H9 (cell line): ENCODE results near the gene KRTAP12-2. TPM values are rescaled to one million over a fixed set of nuclear protein-coding genes. Genes with fewer than 3 reads are reported as not detected.
A peak's percentile ranks its signal among the peaks of the same experiment; 100 is the strongest.
"Not testable (repeated sequence)": the region's sequence is repeated elsewhere in the genome, so short reads cannot be mapped to it uniquely, and the experiment has no call there.

Source experiments
- DNase-seq: peaks from one replicate; pipeline ENCODE4 v3.0.0-alpha.2; 2017
- H2AFZ ChIP-seq: one replicate; pipeline ENCODE4 v1.6.1; 2013; ENCODE audit warnings: mild to moderate bottlenecking, low read length, control low read depth, moderate library complexity
- H2AK5ac ChIP-seq: 2 replicates; pipeline ENCODE4 v1.6.1; 2013; ENCODE audit warnings: low read length, control low read depth, mixed read lengths; ENCODE audit not compliant: insufficient read length
- H2BK120ac ChIP-seq: one replicate; pipeline ENCODE4 v1.6.1; 2013; ENCODE audit warnings: low read depth, mild to moderate bottlenecking, low read length, control low read depth, inconsistent platforms; ENCODE audit not compliant: poor library complexity, severe bottlenecking
- H2BK12ac ChIP-seq: 2 replicates; pipeline ENCODE4 v1.6.1; 2013; ENCODE audit warnings: low read length, control low read depth, mixed read lengths, low read depth; ENCODE audit not compliant: insufficient read length
- H2BK15ac ChIP-seq: 2 replicates; pipeline ENCODE4 v1.6.1; 2013; ENCODE audit warnings: low read depth, low read length, control low read depth
- H2BK20ac ChIP-seq: one replicate; pipeline ENCODE4 v1.6.1; 2013; ENCODE audit warnings: low read depth, mild to moderate bottlenecking, low read length, control low read depth, inconsistent platforms; ENCODE audit not compliant: poor library complexity, severe bottlenecking
- H2BK5ac ChIP-seq: 2 replicates; pipeline ENCODE4 v1.6.1; 2013; ENCODE audit warnings: low read length, control low read depth, mixed read lengths; ENCODE audit not compliant: insufficient read length
- H3K14ac ChIP-seq: 2 replicates; pipeline ENCODE4 v1.6.1; 2013; ENCODE audit warnings: low read length, control low read depth; ENCODE audit not compliant: insufficient read depth
- H3K18ac ChIP-seq: 2 replicates; pipeline ENCODE4 v1.6.1; 2013; ENCODE audit warnings: low read depth, mild to moderate bottlenecking, mixed read lengths, low read length, control low read depth; ENCODE audit not compliant: insufficient read length
- H3K23ac ChIP-seq: 2 replicates; pipeline ENCODE4 v1.6.1; 2013; ENCODE audit warnings: low read length, control low read depth, mixed read lengths, low read depth; ENCODE audit not compliant: insufficient read length
- H3K23me2 ChIP-seq: 2 replicates; pipeline ENCODE4 v1.6.1; 2013; ENCODE audit warnings: low read depth, mild to moderate bottlenecking, mixed read lengths, low read length, control low read depth; ENCODE audit not compliant: insufficient read length, poor library complexity, severe bottlenecking
- H3K27ac ChIP-seq: 2 replicates; pipeline ENCODE4 v1.5.1; 2013; ENCODE audit warnings: low read length, control low read depth, mixed read lengths, low read depth; ENCODE audit not compliant: insufficient read length
- H3K27me3 ChIP-seq: 2 replicates; pipeline ENCODE4 v1.6.1; 2013; ENCODE audit warnings: low read length, control low read depth, inconsistent platforms; ENCODE audit not compliant: insufficient read depth
- H3K4ac ChIP-seq: 2 replicates; pipeline ENCODE4 v1.6.1; 2013; ENCODE audit warnings: low read depth, mild to moderate bottlenecking, control low read depth, inconsistent platforms, low read length, moderate library complexity
- H3K4me1 ChIP-seq: 2 replicates; pipeline ENCODE4 v1.6.1; 2013; ENCODE audit warnings: low read length, control low read depth, inconsistent platforms; ENCODE audit not compliant: insufficient read depth
- H3K4me2 ChIP-seq: 2 replicates; pipeline ENCODE4 v1.6.1; 2013; ENCODE audit warnings: low read length, control low read depth, mixed read lengths; ENCODE audit not compliant: insufficient read length, insufficient read depth
- H3K56ac ChIP-seq: 2 replicates; pipeline ENCODE4 v1.6.1; 2013; ENCODE audit warnings: low read depth, mild to moderate bottlenecking, mixed read lengths, low read length, control low read depth; ENCODE audit not compliant: insufficient read length
- H3K79me1 ChIP-seq: 2 replicates; pipeline ENCODE4 v1.6.1; 2013; ENCODE audit warnings: low read depth, mild to moderate bottlenecking, moderate library complexity, low read length, control low read depth, inconsistent platforms; ENCODE audit not compliant: insufficient read depth, poor library complexity, severe bottlenecking
- H3K79me2 ChIP-seq: 2 replicates; pipeline ENCODE4 v1.6.1; 2013; ENCODE audit warnings: low read length, control low read depth, inconsistent platforms; ENCODE audit not compliant: insufficient read depth
- H3K9ac ChIP-seq: 2 replicates; pipeline ENCODE4 v1.6.1; 2013; ENCODE audit warnings: low read length, control low read depth, mixed read lengths; ENCODE audit not compliant: insufficient read length; ENCODE audit errors: extremely low read depth
- H3K9me3 ChIP-seq: one replicate; pipeline ENCODE4 v1.6.1; 2013; ENCODE audit warnings: low read depth, low read length, inconsistent platforms; ENCODE audit not compliant: control insufficient read depth
- H3T11ph ChIP-seq: one replicate; pipeline ENCODE4 v1.6.1; 2013; ENCODE audit warnings: mild to moderate bottlenecking, low read length, control low read depth, inconsistent platforms
- H4K20me1 ChIP-seq: one replicate; pipeline ENCODE4 v1.6.1; 2013; ENCODE audit not compliant: control insufficient read depth, insufficient read length, insufficient read depth
- H4K5ac ChIP-seq: 2 replicates; pipeline ENCODE4 v1.6.1; 2013; ENCODE audit warnings: low read depth, mild to moderate bottlenecking, mixed read lengths, low read length, control low read depth; ENCODE audit not compliant: insufficient read length
- H4K8ac ChIP-seq: replicated peaks from 2 replicates; pipeline ENCODE4 v1.6.1; 2013; ENCODE audit warnings: low read length, control low read depth, mixed read lengths, low read depth; ENCODE audit not compliant: insufficient read length
- H4K91ac ChIP-seq: 2 replicates; pipeline ENCODE4 v1.6.1; 2013; ENCODE audit warnings: low read depth, mild to moderate bottlenecking, moderate library complexity, mixed read lengths, low read length, control low read depth; ENCODE audit not compliant: insufficient read length
- H3K27ac Mint-ChIP-seq, 3 experiments: 2 replicates in 2 of 3; 3 replicates in 1 of 3; pipeline ENCODE4 v1.8.0; 2020 to 2021; ENCODE audit warnings: mixed read lengths in 3 of 3, mild to moderate bottlenecking in 1 of 3, moderate library complexity in 1 of 3
- H3K27me3 Mint-ChIP-seq: 2 replicates; pipeline ENCODE4 v1.8.0; 2021; ENCODE audit warnings: low read depth, mild to moderate bottlenecking, moderate library complexity, mixed read lengths
- H3K36me3 Mint-ChIP-seq, 3 experiments: 2 replicates in 2 of 3; 3 replicates in 1 of 3; pipeline ENCODE4 v1.8.0; 2020 to 2021; ENCODE audit warnings: low read depth in 3 of 3, mixed read lengths in 3 of 3; ENCODE audit not compliant: insufficient read depth in 1 of 3
- H3K4me1 Mint-ChIP-seq, 2 experiments: 2 replicates each; pipeline ENCODE4 v1.8.0; 2020; ENCODE audit warnings: mixed read lengths in 2 of 2
- H3K4me3 Mint-ChIP-seq, 2 experiments: 2 replicates in 1 of 2; 3 replicates in 1 of 2; pipeline ENCODE4 v1.8.0; 2020 to 2021; ENCODE audit warnings: mild to moderate bottlenecking in 2 of 2, mixed read lengths in 2 of 2, moderate library complexity in 1 of 2
- H3K9me3 Mint-ChIP-seq, 2 experiments: 2 replicates in 1 of 2; 3 replicates in 1 of 2; pipeline ENCODE4 v1.8.0; 2020; ENCODE audit warnings: mild to moderate bottlenecking in 2 of 2, mixed read lengths in 2 of 2, moderate library complexity in 1 of 2
- WGBS: extraction: QIAGEN DNeasy Blood & Tissue Kit; methylation state at CpG from one replicate; pipeline ENCODE4 v1.1.7; 2013; ENCODE audit warnings: missing lambda C conversion rate, low lambda C conversion rate, mixed read lengths; ENCODE audit not compliant: insufficient read length; ENCODE audit errors: extremely low coverage; 5-methylcytosine and 5-hydroxymethylcytosine counted together
- total RNA-seq: library from RNA; stranded (reverse); gene quantifications from 2 replicates; pipeline ENCODE4 v1.2.1, GENCODE V29; 2021
- TF ChIP-seq, protein P1 (sequence below): fragments of 200-600 bp; sonication (generic); conservative IDR thresholded peaks from 3 replicates; pipeline ENCODE4 v1.8.0; 2021; ENCODE audit warnings: antibody characterized with exemption, mild to moderate bottlenecking

The KRTAP12-2 gene
- total RNA-seq, 1 experiment from 2014 or later = not detected

DNA sequence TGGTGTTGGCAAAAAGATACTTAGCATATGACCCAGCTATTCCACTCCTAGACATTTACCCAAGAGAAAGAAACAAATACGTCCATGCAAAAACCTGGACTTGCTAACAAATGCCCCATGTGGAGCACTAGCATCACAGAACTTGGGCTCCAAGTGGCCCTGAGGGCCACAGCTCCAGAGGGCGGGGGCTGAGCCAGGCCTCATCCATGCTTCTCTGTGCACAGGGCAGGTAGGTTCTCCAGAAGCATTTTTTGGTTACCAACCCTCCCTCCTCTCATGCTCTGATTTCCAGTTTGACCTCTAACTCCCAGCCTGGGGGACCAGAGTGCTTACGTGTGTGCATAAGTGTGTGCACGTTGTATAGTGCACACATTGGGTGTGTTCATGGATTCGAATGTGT lies 2.0 kb downstream of the KRTAP12-2 start:
- Mint-ChIP-seq H3K36me3 (peaks cover 4 to 10% (median 6%) of the 10 kb centered on the region in 3 experiments), H3K9me3 (peaks cover 9 to 18% of the 10 kb centered on the region in 2 experiments), H3K27me3 (peaks cover 2% of the 10 kb centered on the region; the same call in 1 of the 2 replicates), H3K4me1 (peaks cover 15 to 17% of the 10 kb centered on the region in 2 experiments), H3K27ac (no peak overlapping the region), H3K4me3 (no peak overlapping the region)
- Histone ChIP-seq H3K79me1 (no peaks in the 10 kb centered on the region), H4K91ac (no peak overlapping the region), H3K27ac (no peak overlapping the region), H3K9ac (no peak overlapping the region), H3K79me2 (no peaks in the 10 kb centered on the region), H3K23ac (no peak overlapping the region), H3K4me2 (no peak overlapping the region), H2BK5ac (no peak overlapping the region), H3T11ph (no peak overlapping the region), H2AK5ac (no peak overlapping the region), H3K14ac (no peak overlapping the region), H3K18ac (no peak overlapping the region), H2BK120ac (no peak overlapping the region), H2AFZ (no peak overlapping the region), H3K27me3 (no peaks in the 10 kb centered on the region), H2BK20ac (no peak overlapping the region), H3K9me3 (no peaks in the 10 kb centered on the region), H3K56ac (no peak overlapping the region), H2BK15ac (no peak overlapping the region), H4K8ac (no peak overlapping the region), H3K4me1 (no peaks in the 10 kb centered on the region), H3K4ac (no peak overlapping the region), H4K20me1 (no peaks in the 10 kb centered on the region), H3K23me2 (no peaks in the 10 kb centered on the region), H4K5ac (no peak overlapping the region), H2BK12ac (no peak overlapping the region)
- no CpG with 5 or more reads among the region's 5 CpGs for WGBS
- TF ChIP-seq, protein P1, sequence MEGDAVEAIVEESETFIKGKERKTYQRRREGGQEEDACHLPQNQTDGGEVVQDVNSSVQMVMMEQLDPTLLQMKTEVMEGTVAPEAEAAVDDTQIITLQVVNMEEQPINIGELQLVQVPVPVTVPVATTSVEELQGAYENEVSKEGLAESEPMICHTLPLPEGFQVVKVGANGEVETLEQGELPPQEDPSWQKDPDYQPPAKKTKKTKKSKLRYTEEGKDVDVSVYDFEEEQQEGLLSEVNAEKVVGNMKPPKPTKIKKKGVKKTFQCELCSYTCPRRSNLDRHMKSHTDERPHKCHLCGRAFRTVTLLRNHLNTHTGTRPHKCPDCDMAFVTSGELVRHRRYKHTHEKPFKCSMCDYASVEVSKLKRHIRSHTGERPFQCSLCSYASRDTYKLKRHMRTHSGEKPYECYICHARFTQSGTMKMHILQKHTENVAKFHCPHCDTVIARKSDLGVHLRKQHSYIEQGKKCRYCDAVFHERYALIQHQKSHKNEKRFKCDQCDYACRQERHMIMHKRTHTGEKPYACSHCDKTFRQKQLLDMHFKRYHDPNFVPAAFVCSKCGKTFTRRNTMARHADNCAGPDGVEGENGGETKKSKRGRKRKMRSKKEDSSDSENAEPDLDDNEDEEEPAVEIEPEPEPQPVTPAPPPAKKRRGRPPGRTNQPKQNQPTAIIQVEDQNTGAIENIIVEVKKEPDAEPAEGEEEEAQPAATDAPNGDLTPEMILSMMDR = no peak
- DNase-seq = no peak

GRCh38 chr21:44661567-44661966 lies 5.2 kb downstream of the KRTAP12-2 start:
- not testable (repeated sequence) for H3K9me3 ChIP-seq, H2BK5ac ChIP-seq, H2AFZ ChIP-seq, H3K27me3 Mint-ChIP-seq, H3K79me1 ChIP-seq, H3K9ac ChIP-seq, H4K20me1 ChIP-seq, H3K14ac ChIP-seq, H3K18ac ChIP-seq, H3K79me2 ChIP-seq, H4K8ac ChIP-seq, H3K27ac ChIP-seq, H2BK15ac ChIP-seq, H3K4me1 ChIP-seq, H3K4ac ChIP-seq, H4K91ac ChIP-seq, H3K9me3 Mint-ChIP-seq, H2BK20ac ChIP-seq, H3K23me2 ChIP-seq, H3T11ph ChIP-seq, H3K4me2 ChIP-seq, H3K56ac ChIP-seq, H2BK12ac ChIP-seq, H2BK120ac ChIP-seq, H3K4me3 Mint-ChIP-seq, H2AK5ac ChIP-seq, H3K36me3 Mint-ChIP-seq, H3K23ac ChIP-seq, H3K27me3 ChIP-seq, H4K5ac ChIP-seq
- Mint-ChIP-seq H3K27ac (peak overlapping the region in 2 of 3 experiments; percentile 4 to 77; a peak in 3 of 7 replicates), H3K4me1 (peaks cover 32% of the 10 kb centered on the region in 2 experiments)
- peak; percentile 76 for DNase-seq
- no CpG with 5 or more reads among the region's 7 CpGs for WGBS
